Gastrocnemius medialis (tissue), 4 donors: Measurements from ENCODE around the gene GTPBP4.

ENCODE experiments used
- POLR2A ChIP-seq, 2 donors: fragments of 450-650 bp; IDR thresholded peaks; one replicate each; pipeline ENCODE4 v1.6.1; 2017; ENCODE audit warnings: antibody characterized with exemption in 2 of 2, mild to moderate bottlenecking in 2 of 2, moderate library complexity in 2 of 2
- TF ChIP-seq, protein P1 (sequence below), 5 experiments: fragments of 450-650 bp in 3 of 5; fragments of 200-600 bp in 2 of 5; sonication (generic) in 2 of 5; IDR thresholded peaks in 4 of 5; conservative IDR thresholded peaks in 1 of 5; 1 replicate in 4 of 5; 2 replicates in 1 of 5; pipeline ENCODE4 v1.5.1; 2016 to 2019; ENCODE audit warnings: antibody characterized with exemption in 5 of 5, mild to moderate bottlenecking in 3 of 5, moderate library complexity in 3 of 5

DNA sequence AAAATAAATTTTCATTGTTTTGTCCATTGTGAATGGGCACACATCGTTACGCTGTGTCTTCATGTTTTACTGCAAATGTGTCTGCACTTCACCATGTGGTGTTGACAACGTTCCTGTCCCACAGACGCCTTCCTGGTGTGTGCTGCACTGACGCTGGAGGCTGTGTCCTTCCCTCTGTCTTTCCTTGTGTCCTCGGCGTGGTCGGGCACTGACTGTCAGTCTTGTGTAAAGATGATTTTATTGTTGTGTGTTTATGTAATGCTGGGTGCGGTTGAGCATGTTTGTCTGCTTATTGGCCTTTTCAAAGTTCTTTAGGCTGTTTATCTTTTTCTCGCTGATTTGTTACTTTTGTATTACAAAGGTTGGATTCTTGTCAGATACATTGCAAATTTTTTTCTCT lies 19.3 kb downstream of the GTPBP4 start:
- TF ChIP-seq POLR2A (IDR thresholded peaks at IDR 0.05): no peak
- TF ChIP-seq, protein P1, sequence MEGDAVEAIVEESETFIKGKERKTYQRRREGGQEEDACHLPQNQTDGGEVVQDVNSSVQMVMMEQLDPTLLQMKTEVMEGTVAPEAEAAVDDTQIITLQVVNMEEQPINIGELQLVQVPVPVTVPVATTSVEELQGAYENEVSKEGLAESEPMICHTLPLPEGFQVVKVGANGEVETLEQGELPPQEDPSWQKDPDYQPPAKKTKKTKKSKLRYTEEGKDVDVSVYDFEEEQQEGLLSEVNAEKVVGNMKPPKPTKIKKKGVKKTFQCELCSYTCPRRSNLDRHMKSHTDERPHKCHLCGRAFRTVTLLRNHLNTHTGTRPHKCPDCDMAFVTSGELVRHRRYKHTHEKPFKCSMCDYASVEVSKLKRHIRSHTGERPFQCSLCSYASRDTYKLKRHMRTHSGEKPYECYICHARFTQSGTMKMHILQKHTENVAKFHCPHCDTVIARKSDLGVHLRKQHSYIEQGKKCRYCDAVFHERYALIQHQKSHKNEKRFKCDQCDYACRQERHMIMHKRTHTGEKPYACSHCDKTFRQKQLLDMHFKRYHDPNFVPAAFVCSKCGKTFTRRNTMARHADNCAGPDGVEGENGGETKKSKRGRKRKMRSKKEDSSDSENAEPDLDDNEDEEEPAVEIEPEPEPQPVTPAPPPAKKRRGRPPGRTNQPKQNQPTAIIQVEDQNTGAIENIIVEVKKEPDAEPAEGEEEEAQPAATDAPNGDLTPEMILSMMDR (IDR thresholded peaks at IDR 0.05 in 4 of 5, conservative IDR thresholded peaks at IDR 0.05 in 1 of 5): no peak
